Endothelial cell of umbilical vein (primary cell): ENCODE results near the gene FAM50A. TPM values are rescaled to one million over a fixed set of nuclear protein-coding genes. Genes with fewer than 3 reads are reported as not detected.

Source experiments
- BruUV-seq: library from RNA; stranded (reverse); fragments of 400-500 nt; replicated peaks from 2 replicates; lab custom pipeline; 2021; lab: Mats Ljungman, UMichigan
- CTCF ChIA-PET: fragments of 300-600, 350-600 bp; sonication (Branson Sonifier 250); formaldehyde crosslinking; loops from one replicate; lab custom pipeline; 2021; ENCODE audit warnings: antibody characterized with exemption, inconsistent platforms; lab: Charles Lee
- POLR2A ChIA-PET: fragments of 300-600, 350-600 bp; sonication (Branson Sonifier 250); formaldehyde crosslinking; loops from one replicate; lab custom pipeline; 2021; ENCODE audit warnings: antibody characterized with exemption, inconsistent platforms; lab: Charles Lee
- DNase-seq: peaks from one replicate; pipeline ENCODE4 v3.0.0-alpha.2; 2011; ENCODE audit warnings: low read depth, low spot score
- FAIRE-seq: peaks from 2 replicates; lab custom pipeline; 2011; peaks lifted over from hg19 to GRCh38; lab: Jason Lieb, UNC
- H2AFZ ChIP-seq: 2 replicates; pipeline ENCODE4 v1.6.0; 2012; ENCODE audit warnings: low read depth, low read length, control low read depth, inconsistent platforms
- H3K27ac ChIP-seq: 2 replicates; pipeline ENCODE4 v1.5.1; 2011; ENCODE audit warnings: low read depth, mild to moderate bottlenecking, control low read depth, low read length, moderate library complexity; ENCODE audit not compliant: insufficient read depth
- H3K27me3 ChIP-seq, 2 experiments: 2 replicates each; pipeline versions ENCODE4 v1.6.0 to v1.6.1; 2011; ENCODE audit warnings: low read length in 2 of 2, mixed read lengths in 1 of 2; ENCODE audit not compliant: control insufficient read depth in 2 of 2, insufficient read depth in 2 of 2
- H3K36me3 ChIP-seq, 2 experiments: 2 replicates in 1 of 2; 3 replicates in 1 of 2; pipeline ENCODE4 v1.5.1; 2011; ENCODE audit warnings: low read length in 2 of 2, mild to moderate bottlenecking in 1 of 2, moderate library complexity in 1 of 2; ENCODE audit not compliant: control insufficient read depth in 2 of 2, insufficient read depth in 2 of 2; ENCODE audit errors: extremely low read depth in 1 of 2
- H3K4me1 ChIP-seq: 3 replicates; pipeline ENCODE4 v1.5.1; 2011; ENCODE audit warnings: mild to moderate bottlenecking, low read length; ENCODE audit not compliant: control insufficient read depth, insufficient read depth; ENCODE audit errors: extremely low read depth
- H3K4me2 ChIP-seq: 2 replicates; pipeline ENCODE4 v1.6.1; 2011; ENCODE audit warnings: low read length, control low read depth, mixed read lengths; ENCODE audit not compliant: insufficient read depth
- H3K4me3 ChIP-seq, 3 experiments: fragments of 200-600 bp in 1 of 3; sonication (generic), shearing (Covaris generic) in 1 of 3; replicated peaks in 1 of 3; 2 replicates each; pipeline ENCODE4 v1.5.1; 2011 to 2016; ENCODE audit warnings: control low read depth in 3 of 3, low read length in 3 of 3, mild to moderate bottlenecking in 2 of 3, inconsistent platforms in 1 of 3, low read depth in 1 of 3, moderate library complexity in 1 of 3; ENCODE audit not compliant: insufficient read depth in 1 of 3
- H3K79me2 ChIP-seq: 2 replicates; pipeline ENCODE4 v1.6.0; 2012; ENCODE audit warnings: low read length, inconsistent platforms; ENCODE audit not compliant: control insufficient read depth, insufficient read depth
- H3K9ac ChIP-seq: replicated peaks from 2 replicates; pipeline ENCODE3; 2011; ENCODE audit warnings: low read length, control low read depth; ENCODE audit not compliant: insufficient read depth; ENCODE audit errors: extremely low read depth
- H3K9me1 ChIP-seq: replicated peaks from 3 replicates; pipeline ENCODE4 v1.6.0; 2011; ENCODE audit warnings: mild to moderate bottlenecking, low read length; ENCODE audit not compliant: control insufficient read depth, insufficient read depth; ENCODE audit errors: extremely low read depth
- H3K9me3 ChIP-seq: replicated peaks from 2 replicates; pipeline ENCODE4 v1.5.1; 2012; ENCODE audit warnings: low read length, inconsistent platforms; ENCODE audit not compliant: control insufficient read depth, insufficient read depth
- H4K20me1 ChIP-seq: replicated peaks from 2 replicates; pipeline ENCODE3; 2011; ENCODE audit warnings: mild to moderate bottlenecking, low read length; ENCODE audit not compliant: control insufficient read depth, insufficient read depth; ENCODE audit errors: extremely low read depth
- CTCF ChIP-seq, 2 donors: IDR thresholded peaks; 1 replicate in 1 of 2; 2 replicates in 1 of 2; pipeline ENCODE4 v1.5.1; 2011; ENCODE audit warnings: low read length in 2 of 2, mild to moderate bottlenecking in 2 of 2, moderate library complexity in 2 of 2, control low read depth in 1 of 2, inconsistent platforms in 1 of 2, low read depth in 1 of 2; ENCODE audit not compliant: insufficient read depth in 1 of 2; ENCODE audit errors: extremely low read depth in 1 of 2
- EZH2 ChIP-seq: IDR thresholded peaks from 2 replicates; pipeline ENCODE4 v1.6.1; 2012; ENCODE audit warnings: borderline replicate concordance, low read depth, mild to moderate bottlenecking, moderate library complexity, low read length, inconsistent platforms; ENCODE audit not compliant: severe bottlenecking
- FOS ChIP-seq: IDR thresholded peaks from 2 replicates; pipeline ENCODE4 v1.6.1; 2011; ENCODE audit warnings: mild to moderate bottlenecking, low read length, moderate library complexity, borderline replicate concordance; ENCODE audit not compliant: insufficient read depth
- GATA2 ChIP-seq: IDR thresholded peaks from 2 replicates; pipeline ENCODE4 v1.7.0; 2011; ENCODE audit warnings: low read depth, mild to moderate bottlenecking, moderate library complexity, mixed read lengths, low read length; ENCODE audit not compliant: insufficient read length, insufficient read depth
- JUN ChIP-seq: IDR thresholded peaks from 2 replicates; pipeline ENCODE4 v1.6.1; 2011; ENCODE audit warnings: borderline replicate concordance, low read depth; ENCODE audit not compliant: insufficient read length, insufficient read depth
- MAX ChIP-seq: IDR thresholded peaks from 2 replicates; pipeline ENCODE4 v1.6.1; 2011; ENCODE audit not compliant: insufficient read depth, insufficient read length
- MYC ChIP-seq: IDR thresholded peaks from one replicate; pipeline ENCODE4 v1.6.1; 2011; ENCODE audit warnings: mild to moderate bottlenecking, low read depth, low read length
- POLR2A ChIP-seq: IDR thresholded peaks from 2 replicates; pipeline ENCODE4 v1.6.1; 2012; ENCODE audit warnings: low read depth, mild to moderate bottlenecking, control low read depth, low read length
- POLR2AphosphoS5 ChIP-seq: IDR thresholded peaks from 2 replicates; pipeline ENCODE4 v1.6.1; 2012; ENCODE audit warnings: low read depth, mild to moderate bottlenecking, control low read depth, low read length, moderate library complexity; ENCODE audit not compliant: insufficient read depth
- dilution Hi-C: fragments of 300-500 bp; cut with MboI; formaldehyde crosslinking; loops from one replicate; pipeline ENCODE4 v1.15.0; 2019; ENCODE audit warnings: low sequenced_read_pairs; ENCODE audit not compliant: extremely low pct_ligation_motif_present
- intact Hi-C: fragments of 100-400 bp; cut with micrococcal nuclease; formaldehyde crosslinking; loops from one replicate; pipeline ENCODE4 v1.10.0; 2022
- polyA plus RNA-seq, 4 experiments: library from polyadenylated mRNA; depleted of rRNA in 3 of 4; stranded (reverse) in 3 of 4; unstranded in 1 of 4; fragments of >200 nt; gene quantifications; 2 replicates each; pipeline versions ENCODE4 v1.2.1 to v1.2.3, GENCODE V29; 2011 to 2012; ENCODE audit warnings: missing spikeins in 1 of 4
- total RNA-seq: library from RNA; stranded (reverse); gene quantifications from 2 replicates; pipeline ENCODE4 v1.2.3, GENCODE V29; 2021

FAM50A gene
- total and polyA plus RNA-seq, 2 donors (not counting 3 experiments of a cell fraction or from before 2014, with no cell fraction given), result 75.9 to 123 TPM

- ChIA-PET POLR2A (no interaction called here), CTCF (interaction anchor here (1.4 kb wide), 1 partner anchor 15 kb away, joined by 3 read pairs; no protein-coding TSS in a partner anchor)
- Histone ChIP-seq H3K36me3 (peaks cover 4 to 28% of the 10 kb centered on the region in 2 experiments), H3K9me3 (no peaks in the 10 kb centered on the region), H4K20me1 (no peaks in the 10 kb centered on the region), H3K79me2 (peaks cover 65% of the 10 kb centered on the region), H3K27me3 (no peaks in the 10 kb centered on the region), H3K4me2 (no peak overlapping the region), H3K9ac (no peak overlapping the region), H2AFZ (no peak overlapping the region), H3K27ac (no peak overlapping the region), H3K4me1 (peaks cover 15% of the 10 kb centered on the region), H3K4me3 (no peak overlapping the region), H3K9me1 (no peaks in the 10 kb centered on the region)
- FAIRE-seq, result no peak
- dilution Hi-C loops, result no loop called here
- intact Hi-C loops, result loop anchor here (5.0 kb wide), 2 partner anchors 35 kb away; partner anchors contain the start of genes DNASE1L1 and LAGE3
- no peak for DNase-seq
- TF ChIP-seq GATA2 (no peak), POLR2A (no peak), JUN (no peak), FOS (no peak), MYC (no peak), MAX (no peak), POLR2AphosphoS5 (no peak), CTCF (IDR thresholded peaks at IDR 0.05; ENCODE audit: extremely low read depth in 1 of 2, insufficient read depth in 1 of 2, low read depth in 1 of 2, low read length in 2 of 2) (no peak), EZH2 (no peak)
- BruUV-seq, result TSS peak; percentile 24
These were observed 1.8 kb upstream of the FAM50A start for GRCh38 chrX:154441984-154442707.
